ELR (cell line): ENCODE measurements around the gene ANKRD52.

ENCODE experiments used
- DNase-seq: peaks from one replicate; pipeline ENCODE4 v3.0.0-alpha.2; 2015; ENCODE audit warnings: low read depth

Gene ANKRD52

DNA sequence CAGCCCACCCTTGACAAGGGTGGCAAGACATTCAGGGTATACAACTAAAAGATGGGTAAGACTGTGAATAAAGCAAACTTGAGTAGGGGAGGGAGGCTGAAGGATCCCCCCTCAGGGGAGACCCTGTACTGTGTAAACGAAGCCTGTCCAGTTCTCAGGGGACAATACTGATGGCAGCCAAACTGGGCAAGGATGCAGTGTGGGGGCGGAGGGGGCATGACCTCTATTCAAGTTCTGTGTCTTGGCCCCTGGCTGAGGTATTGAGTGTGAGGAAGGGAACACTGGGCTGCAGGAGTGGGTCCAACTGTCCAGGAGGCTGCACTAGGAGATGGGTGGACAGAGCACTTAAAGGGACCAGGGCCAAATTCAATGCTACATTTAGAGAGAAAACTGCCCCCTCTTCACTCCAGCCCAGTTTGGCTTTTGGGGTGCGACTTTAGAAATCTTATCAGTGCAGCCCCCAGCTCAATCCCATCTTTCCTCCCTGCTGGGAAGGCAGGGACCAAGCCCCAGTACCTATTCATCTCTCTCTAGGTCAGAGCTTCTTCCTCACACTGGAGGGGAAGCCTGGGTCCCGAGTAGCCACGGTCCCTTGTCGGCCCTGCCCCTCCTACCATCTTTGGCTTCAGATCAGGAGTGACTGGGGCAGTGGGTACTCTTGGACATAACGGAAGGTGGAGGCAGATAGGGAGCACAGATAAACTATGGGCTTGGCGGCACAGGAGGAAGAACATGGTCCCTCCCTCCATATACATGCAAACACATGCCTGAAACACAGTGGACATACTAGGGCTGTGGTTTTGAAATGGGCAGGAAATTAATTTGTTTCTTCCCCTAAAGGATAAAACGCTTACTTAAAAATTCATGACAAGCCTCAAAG lies 16.5 kb downstream of the ANKRD52 start:
- no peak for DNase-seq

DNA sequence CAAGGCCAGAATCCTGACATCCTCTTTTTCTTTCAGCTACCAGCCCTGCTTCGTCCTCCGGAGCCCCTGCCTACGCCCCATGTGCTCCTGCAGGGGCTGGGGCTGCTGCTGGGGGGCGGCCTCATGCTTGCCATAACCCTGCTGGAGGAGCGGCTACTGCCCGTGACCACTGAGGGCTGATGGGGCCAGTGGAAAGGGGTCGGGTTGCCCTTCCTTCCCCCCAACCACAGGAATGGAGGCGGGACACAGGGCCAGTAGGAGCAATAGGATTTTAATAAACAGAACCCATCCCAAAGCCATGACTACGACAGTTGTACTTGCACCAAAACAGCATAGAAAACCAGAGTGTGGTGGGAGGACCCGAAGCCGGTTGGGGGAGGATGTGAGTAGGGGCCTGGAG lies 20.6 kb downstream of the ANKRD52 start:
- no peak for DNase-seq

- no peak for DNase-seq
Measured at GRCh38 chr12:56236985-56237384, 21.2 kb downstream of the ANKRD52 start.

GRCh38 chr12:56236091-56236490 lies 22.1 kb downstream of the ANKRD52 start:
- no peak for DNase-seq

GRCh38 chr12:56234746-56235436 lies 23.3 kb downstream of the ANKRD52 start:
- DNase-seq, result no peak

- no peak for DNase-seq
Measured at GRCh38 chr12:56231184-56231582, 27.0 kb downstream of the ANKRD52 start.

GRCh38 chr12:56230432-56231183 lies 27.6 kb downstream of the ANKRD52 start:
- no peak for DNase-seq

DNA sequence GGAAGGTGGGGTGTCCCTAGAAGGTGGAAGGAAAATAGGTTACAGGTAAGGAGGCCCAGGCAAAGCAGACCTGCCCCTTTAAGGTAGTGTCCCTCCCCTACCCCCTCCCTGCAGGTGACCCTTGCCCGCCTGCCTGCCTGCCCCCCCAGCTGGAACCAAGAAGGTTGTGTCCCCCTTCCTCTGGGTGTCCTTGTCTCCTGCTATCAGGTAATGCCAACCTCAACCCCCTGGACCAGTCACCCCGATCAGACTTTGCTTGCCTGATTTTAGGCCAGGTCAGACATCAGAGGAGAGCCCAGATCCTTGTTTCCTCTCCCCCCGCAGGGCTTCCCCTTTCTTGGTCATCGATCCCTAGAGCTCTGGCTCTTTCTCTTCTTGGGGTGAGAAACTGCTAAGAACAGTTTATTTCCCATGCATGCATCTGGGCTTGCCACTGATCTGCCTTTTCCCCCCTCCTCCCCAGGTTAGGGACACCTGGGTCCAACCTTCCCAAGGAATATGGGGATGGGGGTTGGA lies 28.2 kb downstream of the ANKRD52 start, which contains the start of gene SLC39A5:
Gene SLC39A5 (plus strand): TSS at position 136 of the 516 bp plus-strand sequence. CDS start 1,224 bp downstream, outside the sequence.
- no peak for DNase-seq

DNA sequence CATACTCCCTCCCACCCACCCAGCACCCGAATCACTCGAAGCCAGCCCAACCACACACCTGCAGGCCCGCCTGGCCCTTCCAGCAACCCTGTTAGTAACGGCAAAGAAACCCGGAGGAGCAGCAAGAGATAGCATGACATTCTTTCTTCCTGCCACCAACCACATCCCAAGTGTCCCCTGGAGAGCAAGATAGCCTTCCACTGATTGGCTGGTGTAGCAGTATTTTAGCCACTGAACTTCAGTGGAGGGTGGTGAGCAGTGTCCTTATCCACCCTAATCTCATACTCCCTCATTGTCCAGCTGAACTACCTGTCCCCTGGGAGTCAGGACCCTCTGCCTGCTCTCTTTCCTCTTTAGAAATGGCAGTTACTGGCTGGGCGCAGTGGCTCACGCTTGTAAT lies 29.1 kb downstream of the ANKRD52 start:
- DNase-seq, result no peak

DNA sequence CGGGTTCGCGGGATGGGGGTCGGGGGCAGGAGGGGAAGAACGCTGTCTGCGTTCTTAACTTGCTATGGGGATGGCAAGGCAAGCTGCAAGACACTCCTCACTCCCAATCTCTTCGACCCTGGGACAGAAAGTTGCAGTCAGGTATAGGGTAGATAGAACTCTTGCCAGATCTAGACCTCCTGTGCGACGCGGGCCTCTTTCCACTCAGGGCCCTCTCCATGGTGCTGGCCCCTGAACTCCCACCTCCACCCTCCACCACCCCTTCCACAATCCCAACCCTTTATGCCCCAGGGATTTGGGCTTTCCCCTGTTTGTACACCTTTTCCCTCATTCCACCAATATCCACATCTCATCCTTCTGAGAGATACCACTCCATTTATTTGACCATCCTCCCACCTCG lies 33.2 kb downstream of the ANKRD52 start:
- DNase-seq, result no peak

GRCh38 chr12:56224102-56224701 lies 34.0 kb downstream of the ANKRD52 start, which contains the start of gene NABP2:
Gene NABP2, plus strand, starts transcription at chr12:56224342. Its CDS starts 515 bp downstream, at chr12:56224857.
- DNase-seq, result peak; percentile 99

DNA sequence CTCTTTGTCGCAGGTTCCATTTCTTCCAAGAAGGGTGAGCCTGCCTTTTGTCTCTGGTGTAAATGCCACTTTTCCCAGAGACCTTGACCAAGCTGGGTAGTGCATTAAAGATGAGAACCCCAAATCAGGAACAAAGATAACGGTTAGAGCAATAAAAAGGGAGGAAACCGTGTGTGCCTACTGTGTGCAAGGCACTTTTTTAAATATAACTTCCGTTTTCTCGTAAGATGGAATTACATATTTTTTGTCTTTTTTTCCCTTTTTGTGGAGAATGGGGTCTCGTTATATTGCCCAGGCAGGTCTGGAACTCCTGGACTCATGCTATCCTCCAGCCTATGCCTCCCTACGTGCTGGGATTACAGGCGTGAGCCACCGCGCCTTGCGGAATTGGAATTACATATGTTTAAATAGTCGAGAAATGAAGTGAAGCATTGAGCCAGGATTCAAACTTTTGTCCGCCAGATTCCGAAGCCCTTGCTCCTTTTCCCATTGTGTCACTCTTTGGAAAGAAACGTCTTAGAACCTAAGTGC lies 34.5 kb downstream of the ANKRD52 start:
- no peak for DNase-seq

GRCh38 chr12:56222531-56222895 lies 35.7 kb downstream of the ANKRD52 start:
- DNase-seq, result no peak

- peak; percentile 98 for DNase-seq
Measured at GRCh38 chr12:56221757-56222530, 36.2 kb downstream of the ANKRD52 start, which contains the start of gene RNF41. Gene RNF41, minus strand, starts transcription at chr12:56221922. Its CDS starts 7,875 bp downstream, at chr12:56214047.

- DNase-seq, result peak; percentile 73
Measured at GRCh38 chr12:56221232-56221756, 36.9 kb downstream of the ANKRD52 start.

DNA sequence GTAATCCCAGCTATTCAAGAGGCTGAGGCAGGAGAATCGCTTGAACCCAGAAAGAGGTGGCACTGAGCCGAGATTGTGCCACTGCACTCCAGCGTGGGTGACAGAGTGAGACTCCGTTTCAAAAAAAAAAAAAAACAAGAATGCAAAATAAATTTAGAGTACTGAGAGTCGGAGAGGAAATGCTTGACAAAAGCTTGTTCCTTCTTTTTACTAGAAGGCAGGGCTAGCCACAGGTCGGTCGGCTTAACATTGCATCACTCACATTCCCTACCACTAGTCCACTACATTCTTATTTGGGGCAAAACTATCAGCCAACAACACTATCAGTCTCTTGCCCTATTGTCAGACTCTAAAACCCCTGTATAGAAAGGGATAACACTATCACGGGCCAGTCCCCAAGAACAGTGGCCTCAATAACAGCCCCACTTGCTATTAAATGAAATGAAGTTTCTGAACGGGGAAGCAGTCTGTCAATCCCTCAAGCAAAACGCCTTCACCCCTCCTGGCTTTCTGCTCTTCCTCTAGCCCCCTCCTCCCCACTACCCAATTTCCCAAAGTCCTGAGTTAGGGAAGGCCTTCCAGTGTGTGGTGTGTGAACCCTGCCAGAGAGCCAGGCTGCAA lies 37.5 kb downstream of the ANKRD52 start:
- DNase-seq, result peak; percentile 42

DNA sequence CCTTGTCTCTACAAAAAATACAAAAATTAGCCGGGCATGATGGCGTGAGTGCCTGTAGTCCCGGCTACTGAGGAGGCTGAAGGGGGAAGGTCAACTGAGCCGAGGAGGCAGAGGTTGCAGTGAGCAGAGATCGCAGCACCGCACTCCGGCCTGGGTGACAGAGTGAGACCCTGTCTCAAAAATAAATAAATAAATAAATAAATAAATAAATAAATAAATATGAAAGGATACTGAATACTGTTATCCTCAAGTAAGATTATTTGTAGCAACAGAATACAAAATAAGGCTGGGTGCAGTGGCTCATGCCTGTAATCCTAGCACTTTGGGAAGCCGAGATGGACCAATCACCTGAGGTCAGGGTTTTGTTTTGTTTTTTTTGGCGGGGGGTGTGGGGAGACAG lies 38.3 kb downstream of the ANKRD52 start:
- no peak for DNase-seq

DNA sequence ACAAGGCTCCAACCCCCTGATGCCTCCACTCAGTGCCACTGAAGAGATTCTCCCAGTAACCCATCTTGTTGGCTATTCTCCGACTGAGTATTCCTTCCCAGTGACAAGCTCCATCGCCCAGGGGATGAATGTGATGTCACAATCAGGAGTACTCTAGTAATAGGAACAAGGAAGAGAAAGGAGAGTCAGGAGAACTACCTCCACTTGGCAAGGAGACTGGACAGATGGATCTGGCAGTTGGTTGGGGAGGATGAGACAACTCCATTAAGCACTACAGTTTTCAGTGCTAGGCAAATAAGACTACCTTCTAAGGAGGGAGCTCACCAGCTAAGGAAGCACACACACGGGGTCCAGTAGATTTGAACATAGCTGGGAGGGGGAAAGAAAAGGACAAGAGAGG lies 41.7 kb downstream of the ANKRD52 start:
- DNase-seq, result no peak

GRCh38 chr12:56213878-56214277 lies 44.3 kb downstream of the ANKRD52 start:
- peak; percentile 0 for DNase-seq

- DNase-seq, result no peak
Measured at GRCh38 chr12:56212361-56212760, 45.8 kb downstream of the ANKRD52 start.
